ENCODE results near the gene WDR44. TPM values are rescaled to one million over a fixed set of nuclear protein-coding genes. Genes with fewer than 3 reads are reported as not detected.

WDR44 gene
- total RNA-seq, 1 donor: 21.0 TPM

DNA sequence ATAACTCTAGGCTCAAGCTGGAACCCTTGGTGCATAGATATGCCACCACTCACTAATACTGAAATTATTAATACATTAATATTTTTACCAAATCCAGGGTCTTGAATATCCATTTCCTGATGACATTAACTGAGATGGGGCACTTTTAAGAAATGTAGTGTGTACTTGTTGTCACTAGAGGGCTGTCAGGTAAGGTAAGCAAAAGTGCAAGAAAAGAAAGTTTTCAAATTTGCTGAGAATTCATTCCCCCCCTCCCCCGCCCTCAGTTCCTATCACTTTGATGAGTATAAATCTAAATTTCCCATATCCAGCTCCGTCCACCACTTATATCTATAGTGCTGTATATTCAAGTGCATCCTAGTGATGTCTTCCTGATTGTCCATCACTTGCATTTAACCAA is 20.5 kb upstream of the WDR44 start:
- Histone ChIP-seq H3K79me2 (ENCODE audit: insufficient read depth, low read length) (no peaks in the 10 kb centered on the region), H3K36me3 (ENCODE audit: insufficient read depth, low read length) (no peaks in the 10 kb centered on the region), H2AFZ (ENCODE audit: low read length) (no peak overlapping the region), H3K27ac (ENCODE audit: low read depth, low read length) (no peak overlapping the region), H3K27me3 (ENCODE audit: insufficient read depth, low read length) (no peaks in the 10 kb centered on the region), H3K4me3 (ENCODE audit: insufficient read depth, low read length) (no peak overlapping the region), H3K4me1 (ENCODE audit: insufficient read depth, low read length) (no peaks in the 10 kb centered on the region), H4K20me1 (ENCODE audit: insufficient read depth, low read length) (no peaks in the 10 kb centered on the region), H3K9me3 (ENCODE audit: low read depth, low read length) (no peaks in the 10 kb centered on the region), H3K4me2 (ENCODE audit: insufficient read depth, low read length) (no peak overlapping the region)
- TF ChIP-seq, protein P1, sequence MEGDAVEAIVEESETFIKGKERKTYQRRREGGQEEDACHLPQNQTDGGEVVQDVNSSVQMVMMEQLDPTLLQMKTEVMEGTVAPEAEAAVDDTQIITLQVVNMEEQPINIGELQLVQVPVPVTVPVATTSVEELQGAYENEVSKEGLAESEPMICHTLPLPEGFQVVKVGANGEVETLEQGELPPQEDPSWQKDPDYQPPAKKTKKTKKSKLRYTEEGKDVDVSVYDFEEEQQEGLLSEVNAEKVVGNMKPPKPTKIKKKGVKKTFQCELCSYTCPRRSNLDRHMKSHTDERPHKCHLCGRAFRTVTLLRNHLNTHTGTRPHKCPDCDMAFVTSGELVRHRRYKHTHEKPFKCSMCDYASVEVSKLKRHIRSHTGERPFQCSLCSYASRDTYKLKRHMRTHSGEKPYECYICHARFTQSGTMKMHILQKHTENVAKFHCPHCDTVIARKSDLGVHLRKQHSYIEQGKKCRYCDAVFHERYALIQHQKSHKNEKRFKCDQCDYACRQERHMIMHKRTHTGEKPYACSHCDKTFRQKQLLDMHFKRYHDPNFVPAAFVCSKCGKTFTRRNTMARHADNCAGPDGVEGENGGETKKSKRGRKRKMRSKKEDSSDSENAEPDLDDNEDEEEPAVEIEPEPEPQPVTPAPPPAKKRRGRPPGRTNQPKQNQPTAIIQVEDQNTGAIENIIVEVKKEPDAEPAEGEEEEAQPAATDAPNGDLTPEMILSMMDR (IDR thresholded peaks at IDR 0.05; ENCODE audit: extremely low read depth, low read depth, low read length): peak; percentile 22
- DNase-seq (ENCODE audit: insufficient read length, low spot score, missing footprints): no peak

- Histone ChIP-seq H2AFZ (ENCODE audit: low read length) (no peak overlapping the region), H3K79me2 (ENCODE audit: insufficient read depth, low read length) (no peaks in the 10 kb centered on the region), H3K4me3 (ENCODE audit: insufficient read depth, low read length) (no peak overlapping the region), H3K27me3 (ENCODE audit: insufficient read depth, low read length) (no peaks in the 10 kb centered on the region), H3K36me3 (ENCODE audit: insufficient read depth, low read length) (no peaks in the 10 kb centered on the region), H3K4me1 (ENCODE audit: insufficient read depth, low read length) (no peaks in the 10 kb centered on the region), H3K27ac (ENCODE audit: low read depth, low read length) (no peak overlapping the region), H4K20me1 (ENCODE audit: insufficient read depth, low read length) (no peaks in the 10 kb centered on the region), H3K9me3 (ENCODE audit: low read depth, low read length) (no peaks in the 10 kb centered on the region), H3K4me2 (ENCODE audit: insufficient read depth, low read length) (no peak overlapping the region)
- TF ChIP-seq, protein P1 (IDR thresholded peaks at IDR 0.05; ENCODE audit: extremely low read depth, low read depth, low read length): no peak
- no peak for DNase-seq (ENCODE audit: insufficient read length, low spot score, missing footprints)
These were observed 16.7 kb upstream of the WDR44 start for GRCh38 chrX:118329175-118329574.

GRCh38 chrX:118337687-118338086 is 8.2 kb upstream of the WDR44 start:
- Histone ChIP-seq H3K79me2 (ENCODE audit: insufficient read depth, low read length) (no peaks in the 10 kb centered on the region), H3K9me3 (ENCODE audit: low read depth, low read length) (no peaks in the 10 kb centered on the region), H3K27me3 (ENCODE audit: insufficient read depth, low read length) (no peaks in the 10 kb centered on the region), H3K4me1 (ENCODE audit: insufficient read depth, low read length) (no peaks in the 10 kb centered on the region), H3K4me2 (ENCODE audit: insufficient read depth, low read length) (no peak overlapping the region), H4K20me1 (ENCODE audit: insufficient read depth, low read length) (no peaks in the 10 kb centered on the region), H3K4me3 (ENCODE audit: insufficient read depth, low read length) (no peak overlapping the region), H3K36me3 (ENCODE audit: insufficient read depth, low read length) (no peaks in the 10 kb centered on the region), H3K27ac (ENCODE audit: low read depth, low read length) (no peak overlapping the region), H2AFZ (ENCODE audit: low read length) (no peak overlapping the region)
- DNase-seq (ENCODE audit: insufficient read length, low spot score, missing footprints): no peak
- TF ChIP-seq, protein P1 (IDR thresholded peaks at IDR 0.05; ENCODE audit: extremely low read depth, low read depth, low read length): no peak

DNA sequence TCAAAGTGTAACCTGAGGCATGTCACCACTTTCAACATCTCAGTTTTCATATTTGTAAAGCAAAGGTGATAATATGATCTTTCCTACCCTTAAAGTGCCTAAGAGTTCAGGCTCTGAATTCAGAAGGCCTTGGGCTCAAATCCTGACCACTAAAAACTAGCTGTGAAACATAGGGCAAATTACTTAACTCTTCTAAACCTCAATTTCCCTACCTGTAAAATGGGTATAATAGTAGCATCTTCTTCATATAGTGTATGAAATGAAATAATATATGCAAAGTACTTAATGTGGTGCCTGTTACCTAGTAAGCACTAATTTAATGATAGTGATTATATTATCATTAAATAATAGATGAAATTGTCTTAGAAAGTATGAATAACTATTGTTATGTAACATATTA is 7.0 kb upstream of the WDR44 start:
- Histone ChIP-seq H3K79me2 (ENCODE audit: insufficient read depth, low read length) (no peaks in the 10 kb centered on the region), H3K4me2 (ENCODE audit: insufficient read depth, low read length) (no peak overlapping the region), H3K4me3 (ENCODE audit: insufficient read depth, low read length) (no peak overlapping the region), H3K36me3 (ENCODE audit: insufficient read depth, low read length) (no peaks in the 10 kb centered on the region), H2AFZ (ENCODE audit: low read length) (no peak overlapping the region), H3K27ac (ENCODE audit: low read depth, low read length) (no peak overlapping the region), H3K9me3 (ENCODE audit: low read depth, low read length) (no peaks in the 10 kb centered on the region), H3K4me1 (ENCODE audit: insufficient read depth, low read length) (no peaks in the 10 kb centered on the region), H3K27me3 (ENCODE audit: insufficient read depth, low read length) (no peaks in the 10 kb centered on the region), H4K20me1 (ENCODE audit: insufficient read depth, low read length) (no peaks in the 10 kb centered on the region)
- DNase-seq (ENCODE audit: insufficient read length, low spot score, missing footprints): no peak
- TF ChIP-seq, protein P1 (IDR thresholded peaks at IDR 0.05; ENCODE audit: extremely low read depth, low read depth, low read length): no peak
